HEK293 (cell line): ENCODE results near the gene DNAH7.

Experiments
- CTCF ChIP-seq: fragments of 450-650 bp; formaldehyde crosslinking; IDR thresholded peaks from 2 replicates; pipeline ENCODE4 v1.5.1; 2016; ENCODE audit warnings: missing biosample characterization, missing genetic modification characterization
- PRDM1 ChIP-seq: fragments of 450-650 bp; formaldehyde crosslinking; IDR thresholded peaks from 2 replicates; pipeline ENCODE4; 2016; ENCODE audit warnings: missing biosample characterization, missing genetic modification characterization
- ZBTB1 ChIP-seq: fragments of 450-650 bp; formaldehyde crosslinking; IDR thresholded peaks from 2 replicates; pipeline ENCODE4 v1.5.1; 2016; ENCODE audit warnings: missing biosample characterization, missing genetic modification characterization
- ZNF423 ChIP-seq: fragments of 450-650 bp; formaldehyde crosslinking; IDR thresholded peaks from 2 replicates; pipeline ENCODE4 v1.5.1; 2016; ENCODE audit warnings: missing biosample characterization, missing genetic modification characterization
- ZNF433 ChIP-seq: fragments of 450-650 bp; formaldehyde crosslinking; IDR thresholded peaks from 2 replicates; pipeline ENCODE4 v1.5.1; 2016; ENCODE audit warnings: missing biosample characterization, missing genetic modification characterization, low read depth
- ZNF530 ChIP-seq: fragments of 450-650 bp; formaldehyde crosslinking; IDR thresholded peaks from 2 replicates; pipeline ENCODE4 v1.5.1; 2016; ENCODE audit warnings: low read depth, missing biosample characterization, missing genetic modification characterization
- ZNF776 ChIP-seq: fragments of 450-650 bp; formaldehyde crosslinking; IDR thresholded peaks from 2 replicates; pipeline ENCODE4 v1.5.0; 2017; ENCODE audit warnings: missing biosample characterization, missing genetic modification characterization, borderline replicate concordance
- TF ChIP-seq, protein P1 (sequence below): fragments of 450-650 bp; formaldehyde crosslinking; IDR thresholded peaks from 2 replicates; pipeline ENCODE4 v1.5.1; 2017; ENCODE audit warnings: missing biosample characterization, missing genetic modification characterization

- TF ChIP-seq ZBTB1 (tag by site-specific recombination) (no peak), ZNF530 (tag by site-specific recombination) (no peak), CTCF (tag by site-specific recombination) (no peak), ZNF423 (no peak), PRDM1 (tag by site-specific recombination) (no peak), ZNF776 (no peak), ZNF433 (tag by site-specific recombination) (no peak)
- TF ChIP-seq, protein P1, sequence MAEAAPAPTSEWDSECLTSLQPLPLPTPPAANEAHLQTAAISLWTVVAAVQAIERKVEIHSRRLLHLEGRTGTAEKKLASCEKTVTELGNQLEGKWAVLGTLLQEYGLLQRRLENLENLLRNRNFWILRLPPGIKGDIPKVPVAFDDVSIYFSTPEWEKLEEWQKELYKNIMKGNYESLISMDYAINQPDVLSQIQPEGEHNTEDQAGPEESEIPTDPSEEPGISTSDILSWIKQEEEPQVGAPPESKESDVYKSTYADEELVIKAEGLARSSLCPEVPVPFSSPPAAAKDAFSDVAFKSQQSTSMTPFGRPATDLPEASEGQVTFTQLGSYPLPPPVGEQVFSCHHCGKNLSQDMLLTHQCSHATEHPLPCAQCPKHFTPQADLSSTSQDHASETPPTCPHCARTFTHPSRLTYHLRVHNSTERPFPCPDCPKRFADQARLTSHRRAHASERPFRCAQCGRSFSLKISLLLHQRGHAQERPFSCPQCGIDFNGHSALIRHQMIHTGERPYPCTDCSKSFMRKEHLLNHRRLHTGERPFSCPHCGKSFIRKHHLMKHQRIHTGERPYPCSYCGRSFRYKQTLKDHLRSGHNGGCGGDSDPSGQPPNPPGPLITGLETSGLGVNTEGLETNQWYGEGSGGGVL (tag by site-specific recombination), result no peak
Observed at GRCh38 chr2:196063773-196064172, 4.9 kb downstream of the DNAH7 start.
